HepG2 (cell line): ENCODE measurements around the gene BAIAP2L1. TPM values are rescaled to one million over a fixed set of nuclear protein-coding genes. Genes with fewer than 3 reads are reported as not detected.
"Not testable (repeated sequence)": the region's sequence is repeated elsewhere in the genome, so short reads cannot be mapped to it uniquely, and the experiment has no call there.

Experiments used
- ARNTL ChIP-seq: sonication (generic); formaldehyde crosslinking; IDR thresholded peaks from 2 replicates; pipeline ENCODE4 v1.4.0; 2020; ENCODE audit warnings: mild to moderate bottlenecking, missing genetic modification reagents
- EP300 ChIP-seq, 3 experiments: sonication (generic) in 1 of 3; formaldehyde crosslinking in 1 of 3; IDR thresholded peaks; 2 replicates each; pipeline versions ENCODE4 v1.5.1 to v1.6.1; 2011 to 2020; ENCODE audit warnings: low read depth in 2 of 3, low read length in 2 of 3, borderline replicate concordance in 1 of 3, improper control_type of control experiment in 1 of 3, mild to moderate bottlenecking in 1 of 3, missing genetic modification reagents in 1 of 3, moderate library complexity in 1 of 3
- FOSL2 ChIP-seq: sonication (generic); formaldehyde crosslinking; IDR thresholded peaks from 2 replicates; pipeline ENCODE4 v1.4.0; 2020; ENCODE audit warnings: missing genetic modification reagents
- GATAD2A ChIP-seq: IDR thresholded peaks from 2 replicates; pipeline ENCODE4 v1.6.1; 2016
- HNF4A ChIP-seq: sonication (generic); formaldehyde crosslinking; IDR thresholded peaks from 2 replicates; pipeline ENCODE4 v1.4.0; 2020; ENCODE audit warnings: missing genetic modification reagents
- HOXA5 ChIP-seq: sonication (generic); formaldehyde crosslinking; IDR thresholded peaks from 2 replicates; pipeline ENCODE4 v1.4.0; 2020; ENCODE audit warnings: missing genetic modification reagents
- LCORL ChIP-seq, 2 experiments: fragments of 450-650 bp in 1 of 2; sonication (generic) in 1 of 2; formaldehyde crosslinking in 1 of 2; IDR thresholded peaks; 2 replicates each; pipeline versions ENCODE4 v1.5.0 to v1.6.1; 2017 to 2020; ENCODE audit warnings: antibody characterized with exemption in 1 of 2, missing genetic modification reagents in 1 of 2
- MYC ChIP-seq: sonication (generic); formaldehyde crosslinking; IDR thresholded peaks from 2 replicates; pipeline ENCODE4 v1.9.0; 2021; ENCODE audit warnings: missing genetic modification reagents, borderline replicate concordance
- NCOA1 ChIP-seq: sonication (generic); formaldehyde crosslinking; IDR thresholded peaks from 2 replicates; pipeline ENCODE4 v1.9.0; 2021; ENCODE audit warnings: missing genetic modification reagents
- NONO ChIP-seq, 2 experiments: fragments of 450-650 bp in 1 of 2; sonication (generic) in 1 of 2; formaldehyde crosslinking in 1 of 2; IDR thresholded peaks in 1 of 2; conservative IDR thresholded peaks in 1 of 2; 2 replicates each; pipeline versions ENCODE4 v1.6.1 to v1.8.0; 2017 to 2022; ENCODE audit warnings: mild to moderate bottlenecking in 1 of 2, missing genetic modification reagents in 1 of 2, moderate library complexity in 1 of 2
- NR2F6 ChIP-seq, 2 experiments: IDR thresholded peaks; 2 replicates each; pipeline ENCODE4 v1.6.1; 2016; ENCODE audit warnings: antibody characterized with exemption in 1 of 2, mild to moderate bottlenecking in 1 of 2
- SAP130 ChIP-seq: IDR thresholded peaks from 2 replicates; pipeline ENCODE4 v1.6.1; 2016; ENCODE audit warnings: low read depth
- STAG1 ChIP-seq: sonication (generic); formaldehyde crosslinking; IDR thresholded peaks from 2 replicates; pipeline ENCODE4 v1.4.0; 2020; ENCODE audit warnings: missing genetic modification reagents
- TRIM24 ChIP-seq: sonication (generic); formaldehyde crosslinking; IDR thresholded peaks from 2 replicates; pipeline ENCODE4 v1.8.0; 2022; ENCODE audit warnings: mild to moderate bottlenecking, missing genetic modification reagents
- ZNF205 ChIP-seq: IDR thresholded peaks from 2 replicates; pipeline ENCODE4 v1.6.1; 2018; ENCODE audit warnings: missing biosample characterization, missing genetic modification reagents
- ZNF724P ChIP-seq: sonication (generic); formaldehyde crosslinking; IDR thresholded peaks from 2 replicates; pipeline ENCODE4 v1.8.0; 2022; ENCODE audit warnings: missing genetic modification reagents, borderline replicate concordance
- ZNF780A ChIP-seq: sonication (generic); formaldehyde crosslinking; IDR thresholded peaks from 2 replicates; pipeline ENCODE4 v1.8.0; 2022; ENCODE audit warnings: mild to moderate bottlenecking, missing genetic modification reagents, moderate library complexity
- polyA plus RNA-seq, 8 experiments: library from polyadenylated mRNA; depleted of rRNA in 3 of 8; stranded (reverse) in 7 of 8; unstranded in 1 of 8; fragments of >200 nt; fragmentation: Illumina TruSeq in 4 of 8; extraction: Trizol in 4 of 8; gene quantifications; 2 replicates each; pipeline versions ENCODE4 v1.2.1 to v1.2.3, GENCODE V29; 2011 to 2016; ENCODE audit warnings: low read depth in 4 of 8, missing spikeins in 1 of 8, mixed read lengths in 1 of 8; ENCODE audit not compliant: insufficient read depth in 1 of 8
- total RNA-seq, 5 experiments: library from RNA; depleted of rRNA; stranded (reverse); fragments of >200 nt; fragmentation: Illumina TruSeq; extraction: Trizol; gene quantifications; 2 replicates each; pipeline ENCODE4 v1.2.3, GENCODE V29; 2016; ENCODE audit warnings: low read depth in 1 of 5
- TF ChIP-seq, protein P1 (sequence below): sonication (generic); formaldehyde crosslinking; IDR thresholded peaks from 2 replicates; pipeline ENCODE4 v1.4.0; 2020; ENCODE audit warnings: mild to moderate bottlenecking, missing genetic modification reagents, borderline replicate concordance
- TF ChIP-seq, protein P2 (sequence below): IDR thresholded peaks from 2 replicates; pipeline ENCODE4 v1.6.1; 2018; ENCODE audit warnings: missing genetic modification reagents
- TF ChIP-seq, protein P3 (sequence below): sonication (generic); formaldehyde crosslinking; IDR thresholded peaks from 2 replicates; pipeline ENCODE4 v1.4.0; 2020; ENCODE audit warnings: missing genetic modification reagents, borderline replicate concordance

BAIAP2L1 gene
- total and polyA plus RNA-seq, 2 of the 13 experiments (the other 11 are each of a cell fraction or from before 2014, with no cell fraction given): 13.0 to 21.5 TPM

DNA sequence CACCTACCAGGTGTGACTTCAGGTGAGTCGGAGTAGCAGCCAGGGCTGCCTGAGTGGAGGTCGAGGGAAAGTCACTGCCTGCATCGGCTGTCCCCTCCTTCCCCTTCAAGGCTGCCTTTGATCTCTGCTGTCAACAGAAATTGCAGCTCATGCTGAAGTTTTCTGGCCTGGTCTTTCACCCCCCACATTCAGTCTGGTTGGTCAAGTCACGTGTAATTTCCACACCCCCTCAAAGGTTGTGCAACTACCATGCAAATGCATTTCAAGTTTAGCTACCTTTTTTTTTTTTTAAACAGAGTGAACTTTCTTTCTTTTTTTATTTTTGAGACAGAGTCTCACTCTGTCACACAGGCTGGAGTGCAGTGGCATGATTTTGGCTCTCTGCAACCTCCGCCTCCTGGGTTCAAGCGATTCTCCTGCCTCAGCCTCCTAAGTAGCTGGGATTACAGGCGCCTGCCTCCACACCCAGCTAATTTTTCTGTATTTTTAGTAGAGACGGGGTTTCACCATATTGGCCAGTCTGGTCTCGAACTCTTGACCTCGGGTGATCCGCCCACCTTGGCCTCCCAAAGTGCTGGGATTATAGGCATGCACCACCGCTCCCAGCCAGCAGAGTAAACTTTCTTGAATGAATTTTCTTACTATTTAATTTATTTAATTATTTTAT is 16.8 kb upstream of the BAIAP2L1 start (continued):
- peak in 1 of 2 experiments; percentile 85; a peak in 2 of 4 replicates for TF ChIP-seq EP300 (IDR thresholded peaks at IDR 0.05; ENCODE audit: low read depth in 2 of 2, low read length in 2 of 2)
- peak; percentile 70 for TF ChIP-seq EP300 (CRISPR knock-in tag; IDR thresholded peaks at IDR 0.05; ENCODE audit: borderline replicate concordance)
- TF ChIP-seq HNF4A: peak; percentile 70
- not testable (repeated sequence) for TF ChIP-seq LCORL, NONO (IDR thresholded peaks at IDR 0.05)
- peak; percentile 76 for TF ChIP-seq LCORL (CRISPR knock-in tag; IDR thresholded peaks at IDR 0.05)
- TF ChIP-seq TRIM24 (CRISPR knock-in tag): peak; percentile 32; the same call in 1 of the 2 replicates
- 0 out of 2 replicates have a peak, but pooled peaks have one; percentile 20 for TF ChIP-seq ZNF724P (CRISPR knock-in tag)
- TF ChIP-seq NONO (CRISPR knock-in tag; conservative IDR thresholded peaks at IDR 0.05): peak; percentile 80
- 0 out of 2 replicates have a peak, but pooled peaks have one; percentile 37 for TF ChIP-seq ZNF205
- TF ChIP-seq STAG1 (CRISPR knock-in tag): peak; percentile 7; the same call in 1 of the 2 replicates
- peak; percentile 100 for TF ChIP-seq ARNTL
- peak; percentile 88 for TF ChIP-seq GATAD2A
- TF ChIP-seq HOXA5 (CRISPR knock-in tag): peak; percentile 75
- TF ChIP-seq, protein P1, sequence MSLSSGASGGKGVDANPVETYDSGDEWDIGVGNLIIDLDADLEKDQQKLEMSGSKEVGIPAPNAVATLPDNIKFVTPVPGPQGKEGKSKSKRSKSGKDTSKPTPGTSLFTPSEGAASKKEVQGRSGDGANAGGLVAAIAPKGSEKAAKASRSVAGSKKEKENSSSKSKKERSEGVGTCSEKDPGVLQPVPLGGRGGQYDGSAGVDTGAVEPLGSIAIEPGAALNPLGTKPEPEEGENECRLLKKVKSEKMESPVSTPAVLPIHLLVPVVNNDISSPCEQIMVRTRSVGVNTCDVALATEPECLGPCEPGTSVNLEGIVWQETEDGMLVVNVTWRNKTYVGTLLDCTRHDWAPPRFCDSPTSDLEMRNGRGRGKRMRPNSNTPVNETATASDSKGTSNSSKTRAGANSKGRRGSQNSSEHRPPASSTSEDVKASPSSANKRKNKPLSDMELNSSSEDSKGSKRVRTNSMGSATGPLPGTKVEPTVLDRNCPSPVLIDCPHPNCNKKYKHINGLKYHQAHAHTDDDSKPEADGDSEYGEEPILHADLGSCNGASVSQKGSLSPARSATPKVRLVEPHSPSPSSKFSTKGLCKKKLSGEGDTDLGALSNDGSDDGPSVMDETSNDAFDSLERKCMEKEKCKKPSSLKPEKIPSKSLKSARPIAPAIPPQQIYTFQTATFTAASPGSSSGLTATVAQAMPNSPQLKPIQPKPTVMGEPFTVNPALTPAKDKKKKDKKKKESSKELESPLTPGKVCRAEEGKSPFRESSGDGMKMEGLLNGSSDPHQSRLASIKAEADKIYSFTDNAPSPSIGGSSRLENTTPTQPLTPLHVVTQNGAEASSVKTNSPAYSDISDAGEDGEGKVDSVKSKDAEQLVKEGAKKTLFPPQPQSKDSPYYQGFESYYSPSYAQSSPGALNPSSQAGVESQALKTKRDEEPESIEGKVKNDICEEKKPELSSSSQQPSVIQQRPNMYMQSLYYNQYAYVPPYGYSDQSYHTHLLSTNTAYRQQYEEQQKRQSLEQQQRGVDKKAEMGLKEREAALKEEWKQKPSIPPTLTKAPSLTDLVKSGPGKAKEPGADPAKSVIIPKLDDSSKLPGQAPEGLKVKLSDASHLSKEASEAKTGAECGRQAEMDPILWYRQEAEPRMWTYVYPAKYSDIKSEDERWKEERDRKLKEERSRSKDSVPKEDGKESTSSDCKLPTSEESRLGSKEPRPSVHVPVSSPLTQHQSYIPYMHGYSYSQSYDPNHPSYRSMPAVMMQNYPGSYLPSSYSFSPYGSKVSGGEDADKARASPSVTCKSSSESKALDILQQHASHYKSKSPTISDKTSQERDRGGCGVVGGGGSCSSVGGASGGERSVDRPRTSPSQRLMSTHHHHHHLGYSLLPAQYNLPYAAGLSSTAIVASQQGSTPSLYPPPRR: peak; percentile 79; the same call in 1 of the 2 replicates
- TF ChIP-seq NR2F6 (IDR thresholded peaks at IDR 0.05): peak; percentile 59; the same call in 1 of the 2 replicates
- TF ChIP-seq NR2F6 (CRISPR knock-in tag; IDR thresholded peaks at IDR 0.05): peak; percentile 77
- TF ChIP-seq ZNF780A (CRISPR knock-in tag): 0 out of 2 replicates have a peak, but pooled peaks have one; percentile 41
- TF ChIP-seq MYC: peak; percentile 58; the same call in 1 of the 2 replicates
- TF ChIP-seq FOSL2: peak; percentile 88
- TF ChIP-seq, protein P2, sequence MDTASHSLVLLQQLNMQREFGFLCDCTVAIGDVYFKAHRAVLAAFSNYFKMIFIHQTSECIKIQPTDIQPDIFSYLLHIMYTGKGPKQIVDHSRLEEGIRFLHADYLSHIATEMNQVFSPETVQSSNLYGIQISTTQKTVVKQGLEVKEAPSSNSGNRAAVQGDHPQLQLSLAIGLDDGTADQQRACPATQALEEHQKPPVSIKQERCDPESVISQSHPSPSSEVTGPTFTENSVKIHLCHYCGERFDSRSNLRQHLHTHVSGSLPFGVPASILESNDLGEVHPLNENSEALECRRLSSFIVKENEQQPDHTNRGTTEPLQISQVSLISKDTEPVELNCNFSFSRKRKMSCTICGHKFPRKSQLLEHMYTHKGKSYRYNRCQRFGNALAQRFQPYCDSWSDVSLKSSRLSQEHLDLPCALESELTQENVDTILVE (CRISPR knock-in tag): 0 out of 2 replicates have a peak, but pooled peaks have one; percentile 27
- TF ChIP-seq, protein P3, sequence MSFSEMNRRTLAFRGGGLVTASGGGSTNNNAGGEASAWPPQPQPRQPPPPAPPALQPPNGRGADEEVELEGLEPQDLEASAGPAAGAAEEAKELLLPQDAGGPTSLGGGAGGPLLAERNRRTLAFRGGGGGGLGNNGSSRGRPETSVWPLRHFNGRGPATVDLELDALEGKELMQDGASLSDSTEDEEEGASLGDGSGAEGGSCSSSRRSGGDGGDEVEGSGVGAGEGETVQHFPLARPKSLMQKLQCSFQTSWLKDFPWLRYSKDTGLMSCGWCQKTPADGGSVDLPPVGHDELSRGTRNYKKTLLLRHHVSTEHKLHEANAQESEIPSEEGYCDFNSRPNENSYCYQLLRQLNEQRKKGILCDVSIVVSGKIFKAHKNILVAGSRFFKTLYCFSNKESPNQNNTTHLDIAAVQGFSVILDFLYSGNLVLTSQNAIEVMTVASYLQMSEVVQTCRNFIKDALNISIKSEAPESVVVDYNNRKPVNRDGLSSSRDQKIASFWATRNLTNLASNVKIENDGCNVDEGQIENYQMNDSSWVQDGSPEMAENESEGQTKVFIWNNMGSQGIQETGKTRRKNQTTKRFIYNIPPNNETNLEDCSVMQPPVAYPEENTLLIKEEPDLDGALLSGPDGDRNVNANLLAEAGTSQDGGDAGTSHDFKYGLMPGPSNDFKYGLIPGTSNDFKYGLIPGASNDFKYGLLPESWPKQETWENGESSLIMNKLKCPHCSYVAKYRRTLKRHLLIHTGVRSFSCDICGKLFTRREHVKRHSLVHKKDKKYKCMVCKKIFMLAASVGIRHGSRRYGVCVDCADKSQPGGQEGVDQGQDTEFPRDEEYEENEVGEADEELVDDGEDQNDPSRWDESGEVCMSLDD: peak; percentile 72; the same call in 1 of the 2 replicates
- peak; percentile 90 for TF ChIP-seq SAP130
- TF ChIP-seq NCOA1: peak; percentile 82; the same call in 1 of the 2 replicates
